ENCODE data around the gene SEMA3C.

DNA sequence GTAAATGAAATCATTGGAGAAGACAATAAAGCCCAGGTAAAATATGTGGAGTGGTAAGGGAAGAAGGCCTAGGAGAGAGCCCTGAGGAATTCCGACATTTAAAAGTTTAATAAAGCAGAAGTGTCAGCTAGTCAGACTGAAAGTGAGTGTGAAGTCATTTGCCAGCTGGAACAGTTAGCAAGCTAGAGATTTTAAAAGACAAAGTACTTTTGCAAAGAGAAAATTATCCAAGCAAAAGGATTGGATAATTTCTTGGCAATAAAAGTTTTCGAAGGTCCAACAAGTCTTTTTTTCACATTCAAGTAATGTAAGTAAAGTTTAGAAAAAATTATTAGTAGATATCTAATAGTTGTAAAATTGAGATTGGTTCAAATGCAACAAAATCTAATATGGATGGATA, 27.1 kb upstream of the SEMA3C start:
- TF ChIP-seq ZFP30 (CRISPR knock-in tag; IDR thresholded peaks at IDR 0.05): no peak
- TF ChIP-seq, protein P1, sequence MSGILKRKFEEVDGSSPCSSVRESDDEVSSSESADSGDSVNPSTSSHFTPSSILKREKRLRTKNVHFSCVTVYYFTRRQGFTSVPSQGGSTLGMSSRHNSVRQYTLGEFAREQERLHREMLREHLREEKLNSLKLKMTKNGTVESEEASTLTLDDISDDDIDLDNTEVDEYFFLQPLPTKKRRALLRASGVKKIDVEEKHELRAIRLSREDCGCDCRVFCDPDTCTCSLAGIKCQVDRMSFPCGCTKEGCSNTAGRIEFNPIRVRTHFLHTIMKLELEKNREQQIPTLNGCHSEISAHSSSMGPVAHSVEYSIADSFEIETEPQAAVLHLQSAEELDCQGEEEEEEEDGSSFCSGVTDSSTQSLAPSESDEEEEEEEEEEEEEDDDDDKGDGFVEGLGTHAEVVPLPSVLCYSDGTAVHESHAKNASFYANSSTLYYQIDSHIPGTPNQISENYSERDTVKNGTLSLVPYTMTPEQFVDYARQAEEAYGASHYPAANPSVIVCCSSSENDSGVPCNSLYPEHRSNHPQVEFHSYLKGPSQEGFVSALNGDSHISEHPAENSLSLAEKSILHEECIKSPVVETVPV (CRISPR knock-in tag; IDR thresholded peaks at IDR 0.05): no peak
- TF ChIP-seq OSR1 (CRISPR knock-in tag; IDR thresholded peaks at IDR 0.05): no peak

Measured in SK-N-SH treated with all-trans-retinoic acid at 6 μM for 48 hours (cell line).